Lower leg skin (tissue), 4 donors: ENCODE results near the gene PORCN. TPM values are rescaled to one million over a fixed set of nuclear protein-coding genes. Genes with fewer than 3 reads are reported as not detected.
"Not testable (repeated sequence)": the region's sequence is repeated elsewhere in the genome, so short reads cannot be mapped to it uniquely, and the experiment has no call there.

ENCODE experiments used
- DNase-seq, 2 donors: peaks; one replicate each; pipeline ENCODE4 v3.0.0-alpha.2; 2019; ENCODE audit warnings: low spot score in 2 of 2
- H3K4me3 ChIP-seq: fragments of 200-600 bp; sonication (generic); 2 replicates; pipeline ENCODE4 v1.5.1; 2017; ENCODE audit warnings: mild to moderate bottlenecking, low read depth; ENCODE audit not compliant: poor library complexity, severe bottlenecking
- POLR2A ChIP-seq, 2 donors: fragments of 450-650 bp; IDR thresholded peaks; one replicate each; pipeline ENCODE4 v1.6.1; 2016 to 2017; ENCODE audit warnings: antibody characterized with exemption in 2 of 2, mild to moderate bottlenecking in 1 of 2, moderate library complexity in 1 of 2
- WGBS, 2 donors: methylation state at CpG; one replicate each; pipeline ENCODE4 v1.1.5; 2018; 5-methylcytosine and 5-hydroxymethylcytosine counted together
- intact Hi-C: fragments of 100-400 bp; cut with DNase I; formaldehyde crosslinking; loops from one replicate; pipeline ENCODE4 v1.15.0; 2023; ENCODE audit warnings: low total_unique reads
- total RNA-seq, 4 donors: library from RNA; depleted of rRNA; stranded (reverse); fragments of >200 nt; gene quantifications; one replicate each; pipeline ENCODE4 v1.1.0, GENCODE V29; 2016
- TF ChIP-seq, protein P1 (sequence below), 3 donors: fragments of 450-650 bp; IDR thresholded peaks; one replicate each; pipeline ENCODE4 v1.5.1; 2016; ENCODE audit warnings: antibody characterized with exemption in 3 of 3, mild to moderate bottlenecking in 3 of 3, moderate library complexity in 2 of 3

Gene PORCN
- total RNA-seq, 4 donors from 2014 or later: 18.6 to 32.0 (median 23.2) TPM

DNA sequence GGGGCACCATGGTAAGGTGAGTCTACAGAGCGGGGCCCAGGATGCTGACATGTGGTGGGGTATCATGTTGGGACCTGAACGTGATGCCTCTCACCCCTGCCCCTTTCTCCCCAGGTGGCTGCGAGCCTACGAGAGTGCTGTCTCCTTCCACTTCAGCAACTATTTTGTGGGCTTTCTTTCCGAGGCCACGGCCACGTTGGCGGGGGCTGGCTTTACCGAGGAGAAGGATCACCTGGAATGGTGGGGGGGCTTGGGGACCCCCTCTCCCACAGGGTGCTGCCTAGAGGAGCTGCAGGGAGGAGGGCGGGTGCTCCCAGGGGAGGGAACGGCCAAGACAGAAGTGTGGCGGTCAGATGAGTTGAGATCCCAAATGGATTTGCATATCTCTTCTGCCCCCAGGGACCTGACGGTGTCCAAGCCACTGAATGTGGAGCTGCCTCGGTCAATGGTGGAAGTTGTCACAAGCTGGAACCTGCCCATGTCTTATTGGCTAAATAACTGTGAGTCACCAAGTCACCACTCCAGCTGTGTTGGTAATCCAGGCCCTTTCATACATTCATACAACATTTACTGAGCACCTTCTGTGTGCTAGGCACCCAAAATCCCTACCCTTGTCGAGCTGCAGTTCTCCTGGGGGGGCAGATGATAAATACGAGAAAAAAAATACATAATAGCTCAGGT, 5.5 kb downstream of the PORCN start:
- no peak overlapping the region for H3K4me3 ChIP-seq
- 73 to 83% methylated on average over 15 to 16 of the region's 16 CpGs for WGBS, 2 donors
- TF ChIP-seq, protein P1, sequence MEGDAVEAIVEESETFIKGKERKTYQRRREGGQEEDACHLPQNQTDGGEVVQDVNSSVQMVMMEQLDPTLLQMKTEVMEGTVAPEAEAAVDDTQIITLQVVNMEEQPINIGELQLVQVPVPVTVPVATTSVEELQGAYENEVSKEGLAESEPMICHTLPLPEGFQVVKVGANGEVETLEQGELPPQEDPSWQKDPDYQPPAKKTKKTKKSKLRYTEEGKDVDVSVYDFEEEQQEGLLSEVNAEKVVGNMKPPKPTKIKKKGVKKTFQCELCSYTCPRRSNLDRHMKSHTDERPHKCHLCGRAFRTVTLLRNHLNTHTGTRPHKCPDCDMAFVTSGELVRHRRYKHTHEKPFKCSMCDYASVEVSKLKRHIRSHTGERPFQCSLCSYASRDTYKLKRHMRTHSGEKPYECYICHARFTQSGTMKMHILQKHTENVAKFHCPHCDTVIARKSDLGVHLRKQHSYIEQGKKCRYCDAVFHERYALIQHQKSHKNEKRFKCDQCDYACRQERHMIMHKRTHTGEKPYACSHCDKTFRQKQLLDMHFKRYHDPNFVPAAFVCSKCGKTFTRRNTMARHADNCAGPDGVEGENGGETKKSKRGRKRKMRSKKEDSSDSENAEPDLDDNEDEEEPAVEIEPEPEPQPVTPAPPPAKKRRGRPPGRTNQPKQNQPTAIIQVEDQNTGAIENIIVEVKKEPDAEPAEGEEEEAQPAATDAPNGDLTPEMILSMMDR (IDR thresholded peaks at IDR 0.05): no peak
- no peak for TF ChIP-seq POLR2A (IDR thresholded peaks at IDR 0.05)
- intact Hi-C loops: no loop called here
- no peak for DNase-seq

DNA sequence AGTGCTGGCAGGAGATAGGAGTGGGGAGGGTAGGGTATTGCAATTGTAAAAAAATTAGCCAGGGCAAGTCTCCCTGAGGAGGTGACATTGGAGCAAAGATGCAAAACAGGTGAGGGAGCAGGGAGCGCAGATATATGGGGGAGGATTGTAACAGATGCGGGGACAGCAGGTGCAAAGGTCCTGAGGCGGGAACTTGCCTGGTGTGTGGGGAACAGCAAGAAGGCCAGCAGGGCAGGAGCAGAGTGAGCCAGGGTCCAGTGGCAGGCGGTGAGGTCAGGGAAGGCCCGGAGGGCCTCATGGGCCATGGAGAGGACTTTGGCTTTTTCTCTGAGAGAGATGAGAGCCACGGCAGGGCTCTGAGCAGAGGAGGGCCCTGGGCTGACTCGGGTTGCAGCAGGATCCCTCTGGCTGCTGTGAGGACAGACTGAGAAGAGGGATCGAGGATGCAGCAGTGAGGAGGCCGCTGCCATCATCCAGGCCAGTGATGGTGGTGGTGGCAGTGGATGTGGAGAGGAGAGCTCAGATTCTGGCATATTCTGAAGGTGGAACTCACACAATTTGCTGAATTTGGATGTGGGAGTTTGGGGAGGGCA, 6.2 kb downstream of the PORCN start:
- no peak overlapping the region for H3K4me3 ChIP-seq
- TF ChIP-seq POLR2A (IDR thresholded peaks at IDR 0.05): no peak
- TF ChIP-seq, protein P1 (IDR thresholded peaks at IDR 0.05): no peak
- no peak for DNase-seq
- intact Hi-C loops: no loop called here
- 89 to 97% methylated on average over 9 of the region's 9 CpGs for WGBS, 2 donors

DNA sequence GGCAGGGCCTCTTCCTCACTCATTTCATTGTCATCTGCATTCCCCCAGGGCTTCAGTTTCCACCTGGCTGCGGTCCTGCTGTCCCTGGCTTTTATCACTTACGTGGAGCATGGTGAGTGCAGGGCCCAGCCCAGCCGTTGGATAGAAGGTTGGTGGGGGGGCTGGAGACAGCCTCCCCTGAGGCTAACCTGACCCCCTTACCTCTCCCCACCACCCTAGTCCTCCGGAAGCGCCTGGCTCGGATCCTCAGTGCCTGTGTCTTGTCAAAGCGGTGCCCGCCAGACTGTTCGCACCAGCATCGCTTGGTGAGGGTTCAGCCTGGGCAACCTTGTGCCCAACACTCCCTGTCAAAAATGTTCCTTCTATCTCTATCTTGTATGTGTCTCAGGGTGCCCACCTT, 7.0 kb downstream of the PORCN start:
- no peak for TF ChIP-seq POLR2A (IDR thresholded peaks at IDR 0.05)
- WGBS, 2 donors: 86 to 93% methylated on average over 3 to 10 of the region's 10 CpGs
- intact Hi-C loops: no loop called here
- H3K4me3 ChIP-seq: no peak overlapping the region
- DNase-seq: no peak

DNA sequence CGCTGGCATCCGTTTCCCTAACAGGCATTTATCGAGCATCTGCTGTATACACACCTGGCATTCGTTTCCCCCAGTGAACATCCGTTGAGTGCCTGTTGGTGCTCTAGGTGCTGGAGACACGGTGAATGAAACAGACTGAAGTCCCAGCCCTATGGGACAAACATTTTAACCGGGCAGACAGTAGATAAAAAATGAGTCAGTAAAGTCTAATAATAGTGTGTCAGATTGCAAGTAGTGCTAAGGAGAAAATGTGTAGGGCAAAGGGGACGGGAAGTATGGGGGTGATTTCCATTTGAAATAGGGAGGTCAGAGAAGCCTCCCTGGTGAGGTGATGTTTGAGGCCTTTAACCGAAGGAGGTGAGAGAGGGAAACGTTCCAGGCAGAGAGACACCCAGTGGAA, 7.5 kb downstream of the PORCN start:
- no peak for DNase-seq
- intact Hi-C loops: no loop called here
- H3K4me3 ChIP-seq: no peak overlapping the region
- whole genome bisulfite sequencing, 2 donors: 84 to 89% methylated on average over 10 of the region's 10 CpGs
- TF ChIP-seq, protein P1 (IDR thresholded peaks at IDR 0.05): no peak
- TF ChIP-seq POLR2A (IDR thresholded peaks at IDR 0.05): no peak

DNA sequence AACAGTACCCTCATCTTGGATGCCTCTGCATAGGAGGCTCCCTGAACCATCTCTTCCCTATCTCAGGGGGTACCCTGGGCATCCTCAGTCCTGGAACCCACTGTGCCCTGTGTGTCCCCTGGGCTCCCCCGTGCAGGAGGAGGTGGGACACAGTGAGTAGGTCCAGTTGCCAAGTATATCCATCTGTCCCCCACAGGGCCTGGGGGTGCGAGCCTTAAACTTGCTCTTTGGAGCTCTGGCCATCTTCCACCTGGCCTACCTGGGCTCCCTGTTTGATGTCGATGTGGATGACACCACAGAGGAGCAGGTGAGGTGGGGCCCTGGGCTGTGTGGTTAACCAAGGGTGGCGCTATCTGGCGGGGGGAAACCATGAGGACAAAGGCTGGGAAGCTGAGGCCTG, 8.2 kb downstream of the PORCN start:
- H3K4me3 ChIP-seq: no peak overlapping the region
- intact Hi-C loops: no loop called here
- WGBS, 2 donors: 65 to 90% methylated on average over 2 to 5 of the region's 5 CpGs
- no peak for DNase-seq
- TF ChIP-seq, protein P1 (IDR thresholded peaks at IDR 0.05): no peak
- no peak for TF ChIP-seq POLR2A (IDR thresholded peaks at IDR 0.05)

DNA sequence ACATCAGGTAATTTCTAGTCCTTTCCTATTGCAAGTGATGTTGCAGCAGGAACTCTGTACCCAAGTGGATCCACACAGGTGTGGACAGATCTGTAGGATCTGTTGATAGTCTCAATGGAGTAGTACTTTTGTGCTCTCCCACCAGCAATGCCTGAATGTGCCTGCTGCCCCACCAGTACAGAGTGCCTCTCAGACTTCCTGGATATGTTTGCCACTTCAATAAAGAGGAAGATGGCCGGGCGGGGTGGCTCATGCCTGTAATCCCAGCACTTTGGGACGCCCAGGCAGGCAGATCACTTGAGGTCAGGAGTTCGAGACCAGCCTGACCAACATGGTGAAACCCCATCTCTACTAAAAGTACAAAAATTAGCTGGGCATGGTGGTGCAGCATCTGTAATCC, 10.7 kb downstream of the PORCN start:
- DNase-seq, intact Hi-C loops, H3K4me3 ChIP-seq: not testable (repeated sequence)
- 68 to 71% methylated on average over 4 of the region's 4 CpGs for WGBS, 2 donors

DNA sequence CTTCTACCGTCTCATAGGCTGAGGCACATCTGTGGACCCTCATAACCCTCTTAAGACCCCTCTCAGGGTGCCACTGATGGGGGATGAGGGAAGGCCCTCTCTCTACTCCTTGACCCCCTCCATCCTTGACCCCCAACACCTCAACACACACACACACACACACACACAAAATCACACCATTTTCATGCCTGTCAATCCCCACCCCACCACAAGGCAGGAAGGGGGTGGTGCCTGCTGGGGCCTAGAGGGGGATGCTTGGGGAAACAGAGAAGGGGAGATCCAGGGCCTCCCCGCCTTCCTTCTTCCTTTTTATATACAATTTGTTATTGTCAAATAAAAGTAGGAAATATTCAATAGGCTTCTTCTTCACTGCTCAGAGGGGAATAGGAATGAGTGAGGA, 11.7 kb downstream of the PORCN start:
- no peak for DNase-seq
- intact Hi-C loops: no loop called here
- no peak overlapping the region for H3K4me3 ChIP-seq
- TF ChIP-seq, protein P1 (IDR thresholded peaks at IDR 0.05): no peak
- no peak for TF ChIP-seq POLR2A (IDR thresholded peaks at IDR 0.05)
- 85 to 94% methylated on average over 2 of the region's 2 CpGs for WGBS, 2 donors
